ENCODE results near the gene PCMTD2. TPM values are rescaled to one million over a fixed set of nuclear protein-coding genes. Genes with fewer than 3 reads are reported as not detected.

PCMTD2 gene
- total and polyA plus RNA-seq, 2 of the 13 experiments (the other 11 are each of a cell fraction or from before 2014, with no cell fraction given), result 47.0 to 76.9 TPM

- peak; percentile 75; the same call in 1 of the 2 replicates for TF ChIP-seq AHDC1 (CRISPR knock-in tag; IDR thresholded peaks at IDR 0.05; ENCODE audit: borderline replicate concordance)
- TF ChIP-seq TARDBP (CRISPR knock-in tag; IDR thresholded peaks at IDR 0.05), result no peak; the same call in 1 of the 2 replicates
- no peak for TF ChIP-seq ZXDC (CRISPR knock-in tag; IDR thresholded peaks at IDR 0.05)
- TF ChIP-seq SNRNP70 (IDR thresholded peaks at IDR 0.05; ENCODE audit: low read depth, low read length), result no peak
- no peak for TF ChIP-seq ZNF784 (CRISPR knock-in tag; IDR thresholded peaks at IDR 0.05; ENCODE audit: borderline replicate concordance)
- no peak for TF ChIP-seq ZSCAN22 (CRISPR knock-in tag; IDR thresholded peaks at IDR 0.05)
- no peak for TF ChIP-seq MAF1 (CRISPR knock-in tag; IDR thresholded peaks at IDR 0.05; ENCODE audit: borderline replicate concordance)
- no peak for TF ChIP-seq MTA3 (CRISPR knock-in tag; IDR thresholded peaks at IDR 0.05)
- TF ChIP-seq ZSCAN29 (CRISPR knock-in tag; conservative IDR thresholded peaks at IDR 0.05), result peak; percentile 93; the same call in 1 of the 2 replicates
- no peak for TF ChIP-seq DBP (CRISPR knock-in tag; IDR thresholded peaks at IDR 0.05; ENCODE audit: not compliant biosample characterization)
- TF ChIP-seq ZIK1 (CRISPR knock-in tag; IDR thresholded peaks at IDR 0.05; ENCODE audit: borderline replicate concordance, low read depth), result 0 out of 2 replicates have a peak, but pooled peaks have one; percentile 53
- no peak for TF ChIP-seq EZH2 (conservative IDR thresholded peaks at IDR 0.05; ENCODE audit: low read depth, low read length)
- TF ChIP-seq SMYD3 (CRISPR knock-in tag; IDR thresholded peaks at IDR 0.05), result no peak
- no peak for TF ChIP-seq TRAFD1 (CRISPR knock-in tag; IDR thresholded peaks at IDR 0.05; ENCODE audit: borderline replicate concordance)
These were observed 19.1 kb upstream of the PCMTD2 start (continued) for GRCh38 chr20:64236137-64237088.
